GM10248 (cell line): ENCODE data around the gene HNRNPAB.

Experiments used
- CTCF ChIA-PET: fragments of 300-600 bp; sonication (Branson Sonifier 250); formaldehyde crosslinking; extraction: SDS; loops from one replicate; lab custom pipeline; 2021; ENCODE audit warnings: antibody characterized with exemption; lab: Yijun Ruan, JAX
- POLR2A ChIA-PET: fragments of 350-650 bp; sonication (Branson Sonifier 250); formaldehyde crosslinking; extraction: SDS; loops from one replicate; lab custom pipeline; 2020; ENCODE audit warnings: antibody characterized with exemption; lab: Yijun Ruan, JAX
- DNase-seq: peaks from one replicate; pipeline ENCODE4 v3.0.0; 2012; ENCODE audit errors: extremely low spot score
- TF ChIP-seq, protein P1 (sequence below): IDR thresholded peaks from 2 replicates; pipeline ENCODE4 v1.5.1; 2012; ENCODE audit warnings: mild to moderate bottlenecking, low read depth; ENCODE audit errors: extremely low read depth, missing control alignments, control extremely low read depth

The HNRNPAB gene

DNA sequence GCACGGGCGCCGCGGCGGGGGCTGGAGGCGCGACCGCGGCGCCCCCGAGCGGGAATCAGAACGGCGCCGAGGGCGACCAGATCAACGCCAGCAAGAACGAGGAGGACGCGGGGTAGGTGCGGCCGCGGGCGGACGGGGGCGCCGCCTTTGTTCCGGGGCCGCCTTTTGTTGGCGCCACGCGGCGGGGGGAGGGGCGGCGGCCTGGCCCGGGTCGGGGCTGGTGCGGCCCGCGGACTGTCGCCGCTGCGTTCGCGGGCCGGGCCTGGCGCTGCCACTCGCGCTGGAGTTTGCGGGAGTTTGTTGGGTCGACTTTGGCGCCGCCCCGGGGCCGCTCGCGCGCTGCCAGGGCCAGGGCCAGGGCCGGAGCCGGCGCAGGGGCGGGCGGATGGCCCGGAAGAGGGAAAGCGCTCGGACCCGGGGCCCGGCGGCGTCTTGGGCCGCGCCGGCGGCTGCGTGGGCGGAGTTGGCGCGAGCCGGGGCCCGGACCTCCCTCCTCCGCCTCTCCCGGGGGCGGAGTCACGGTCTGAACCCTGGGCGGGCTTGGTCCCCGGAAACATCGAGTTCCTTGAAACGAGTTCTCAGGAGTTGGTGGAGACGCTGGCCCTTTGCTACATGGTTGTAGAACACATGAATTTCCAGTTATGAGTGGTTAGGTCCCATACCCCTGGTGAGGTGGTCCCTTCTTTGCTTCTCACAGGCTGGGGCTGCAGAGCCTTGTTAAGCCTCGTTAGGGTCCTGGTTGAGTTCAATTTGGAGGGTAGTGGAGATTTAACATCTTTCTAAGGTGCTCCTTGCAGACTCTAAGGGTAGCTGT lies 809 bp downstream of the HNRNPAB start:
- peak; percentile 90 for DNase-seq
- CTCF ChIA-PET = interaction anchor here (1.2 to 1.5 kb wide), 3 partner anchors 9 to 131 kb away, joined by 3 to 8 read pairs (median 5); no protein-coding TSS in a partner anchor
- TF ChIP-seq, protein P1, sequence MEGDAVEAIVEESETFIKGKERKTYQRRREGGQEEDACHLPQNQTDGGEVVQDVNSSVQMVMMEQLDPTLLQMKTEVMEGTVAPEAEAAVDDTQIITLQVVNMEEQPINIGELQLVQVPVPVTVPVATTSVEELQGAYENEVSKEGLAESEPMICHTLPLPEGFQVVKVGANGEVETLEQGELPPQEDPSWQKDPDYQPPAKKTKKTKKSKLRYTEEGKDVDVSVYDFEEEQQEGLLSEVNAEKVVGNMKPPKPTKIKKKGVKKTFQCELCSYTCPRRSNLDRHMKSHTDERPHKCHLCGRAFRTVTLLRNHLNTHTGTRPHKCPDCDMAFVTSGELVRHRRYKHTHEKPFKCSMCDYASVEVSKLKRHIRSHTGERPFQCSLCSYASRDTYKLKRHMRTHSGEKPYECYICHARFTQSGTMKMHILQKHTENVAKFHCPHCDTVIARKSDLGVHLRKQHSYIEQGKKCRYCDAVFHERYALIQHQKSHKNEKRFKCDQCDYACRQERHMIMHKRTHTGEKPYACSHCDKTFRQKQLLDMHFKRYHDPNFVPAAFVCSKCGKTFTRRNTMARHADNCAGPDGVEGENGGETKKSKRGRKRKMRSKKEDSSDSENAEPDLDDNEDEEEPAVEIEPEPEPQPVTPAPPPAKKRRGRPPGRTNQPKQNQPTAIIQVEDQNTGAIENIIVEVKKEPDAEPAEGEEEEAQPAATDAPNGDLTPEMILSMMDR = peak; percentile 14
- POLR2A ChIA-PET = interaction anchor here (0.6 to 2.5 kb wide), 11 partner anchors 10 to 1406 kb away, joined by 3 to 39 read pairs (median 4); partner anchors contain the start of genes NHP2 and PHYKPL

DNA sequence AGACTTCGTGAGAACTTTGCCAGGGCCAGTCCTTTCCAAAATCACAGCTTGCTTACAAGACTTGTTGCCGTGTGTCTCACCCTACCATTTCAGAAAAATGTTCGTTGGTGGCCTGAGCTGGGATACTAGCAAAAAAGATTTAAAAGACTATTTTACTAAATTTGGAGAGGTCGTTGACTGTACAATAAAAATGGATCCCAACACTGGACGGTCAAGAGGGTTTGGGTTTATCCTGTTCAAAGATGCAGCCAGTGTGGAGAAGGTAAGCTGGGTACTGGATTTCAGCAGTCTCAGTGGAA lies 1.4 kb downstream of the HNRNPAB start:
- DNase-seq = no peak
- TF ChIP-seq, protein P1 = no peak
- POLR2A ChIA-PET = interaction anchor here (0.6 to 2.5 kb wide), 2 partner anchors 11 to 1405 kb away, joined by 3 to 17 read pairs; no protein-coding TSS in a partner anchor
- CTCF ChIA-PET = interaction anchor here (0.8 kb wide), 1 partner anchor 27 kb away, joined by 3 read pairs; the partner anchor contains the start of gene PHYKPL

DNA sequence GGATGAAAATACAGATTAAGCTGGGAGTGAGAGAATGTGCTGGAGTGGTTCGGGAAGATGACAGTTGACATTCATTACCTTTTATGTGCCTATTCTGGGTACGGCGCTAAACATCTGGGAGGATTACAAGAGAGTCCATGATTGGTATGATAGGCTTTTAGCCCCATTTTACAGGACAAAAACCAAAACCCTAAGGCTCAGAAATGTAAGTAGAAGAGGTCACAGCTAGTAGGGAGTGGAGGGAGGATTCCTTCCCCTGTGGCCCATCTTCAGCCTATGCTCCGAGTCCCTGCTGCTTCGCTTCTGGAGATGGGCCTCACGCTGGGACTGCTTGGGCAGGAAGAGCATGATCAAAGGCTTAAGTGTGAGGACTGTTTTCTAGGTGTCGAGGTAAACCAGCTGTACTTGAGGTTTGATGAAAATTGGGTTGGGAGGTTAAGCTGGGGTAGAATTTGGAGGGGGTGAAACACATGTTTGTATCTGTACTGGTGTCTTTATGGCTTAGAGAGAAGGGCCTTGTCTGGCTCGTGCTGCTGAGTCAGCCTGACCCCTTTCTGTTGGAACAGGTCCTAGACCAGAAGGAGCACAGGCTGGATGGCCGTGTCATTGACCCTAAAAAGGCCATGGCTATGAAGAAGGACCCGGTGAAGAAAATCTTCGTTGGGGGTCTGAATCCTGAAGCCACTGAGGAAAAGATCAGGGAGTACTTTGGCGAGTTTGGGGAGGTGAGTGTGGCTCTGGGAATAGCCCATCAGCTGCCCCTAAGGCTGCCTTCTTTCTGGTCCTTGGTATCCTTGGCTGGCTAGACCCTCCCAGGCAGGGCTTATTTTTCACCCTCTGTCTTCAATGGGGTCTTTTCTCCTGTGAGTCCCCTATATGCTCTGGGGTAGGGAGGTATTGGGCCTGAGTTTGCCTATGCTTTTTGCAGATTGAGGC lies 2.1 kb downstream of the HNRNPAB start:
- TF ChIP-seq, protein P1 = no peak
- POLR2A ChIA-PET = interaction anchor here (0.6 to 2.5 kb wide), 4 partner anchors 10 to 1405 kb away, joined by 3 to 17 read pairs (median 3); partner anchors contain the start of gene NHP2
- CTCF ChIA-PET = interaction anchor here (0.5 to 0.8 kb wide), 2 partner anchors 26 to 1743 kb away, joined by 3 read pairs; partner anchors contain the start of gene PHYKPL
- no peak for DNase-seq

DNA sequence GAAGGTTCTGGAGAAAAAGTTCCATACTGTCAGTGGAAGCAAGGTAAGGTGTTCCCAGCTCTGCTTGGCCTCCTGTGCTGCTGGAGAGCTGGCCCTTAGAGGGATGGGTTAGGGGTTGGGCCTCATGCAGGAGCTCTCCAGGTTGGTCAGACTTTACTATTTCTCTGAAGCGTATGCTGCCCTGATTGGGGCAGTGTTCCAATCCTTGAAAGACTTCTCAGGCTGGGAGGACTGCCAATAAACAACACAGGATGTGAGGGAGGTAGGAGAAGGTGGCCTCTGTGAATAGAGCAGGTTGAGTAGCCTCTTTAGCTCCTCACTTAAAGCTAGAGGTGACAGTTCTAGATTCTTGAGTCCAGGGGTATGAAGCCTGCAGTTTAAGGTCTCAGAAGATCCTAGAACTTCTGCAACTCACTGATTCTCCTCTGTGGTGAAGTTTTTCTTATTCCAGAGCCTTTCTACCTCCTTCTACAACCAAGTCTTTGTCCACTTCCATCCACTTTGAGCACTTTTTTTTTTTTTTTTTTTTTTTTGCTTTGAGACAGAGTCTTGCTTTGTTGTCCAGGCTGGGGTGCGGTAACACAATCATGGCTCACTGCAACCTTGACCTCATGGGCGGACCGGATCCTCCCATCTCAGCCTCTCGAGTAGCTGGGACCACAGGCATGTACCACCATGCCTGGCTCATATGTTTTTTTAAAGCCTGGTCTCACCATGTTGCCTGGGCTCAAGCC lies 3.0 kb downstream of the HNRNPAB start:
- CTCF ChIA-PET = interaction anchor here (0.5 to 0.6 kb wide), 2 partner anchors 102 to 1742 kb away, joined by 3 read pairs; no protein-coding TSS in a partner anchor
- no peak for DNase-seq
- TF ChIP-seq, protein P1 = no peak
- POLR2A ChIA-PET = interaction anchor here (0.7 to 2.5 kb wide), 4 partner anchors 9 to 1416 kb away, joined by 3 to 17 read pairs (median 10); no protein-coding TSS in a partner anchor

DNA sequence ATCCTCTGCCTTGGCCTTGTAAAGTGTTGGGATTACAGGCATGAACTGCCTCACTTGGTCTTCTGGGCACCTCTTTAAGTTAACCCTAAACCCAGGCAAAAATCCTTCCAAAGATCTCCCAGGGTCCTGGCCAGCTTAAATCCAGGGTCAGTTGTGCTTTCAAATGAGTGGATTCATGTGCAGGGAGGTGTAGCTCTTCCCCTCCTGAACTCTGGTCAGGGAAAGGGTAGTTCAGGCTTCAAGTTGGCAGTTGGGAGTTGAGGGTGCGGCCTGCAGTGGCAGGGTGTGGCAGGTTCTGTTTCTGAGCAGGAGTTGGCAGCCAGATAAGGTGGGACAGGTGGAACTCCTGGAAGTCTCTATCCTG lies 3.6 kb downstream of the HNRNPAB start:
- DNase-seq = no peak
- TF ChIP-seq, protein P1 = no peak
- CTCF ChIA-PET = no interaction called here
- POLR2A ChIA-PET = interaction anchor here (0.7 to 2.5 kb wide), 2 partner anchors 9 to 1416 kb away, joined by 9 to 17 read pairs; no protein-coding TSS in a partner anchor
